ENCODE data around the gene EMP3.

EMP3 gene

DNA sequence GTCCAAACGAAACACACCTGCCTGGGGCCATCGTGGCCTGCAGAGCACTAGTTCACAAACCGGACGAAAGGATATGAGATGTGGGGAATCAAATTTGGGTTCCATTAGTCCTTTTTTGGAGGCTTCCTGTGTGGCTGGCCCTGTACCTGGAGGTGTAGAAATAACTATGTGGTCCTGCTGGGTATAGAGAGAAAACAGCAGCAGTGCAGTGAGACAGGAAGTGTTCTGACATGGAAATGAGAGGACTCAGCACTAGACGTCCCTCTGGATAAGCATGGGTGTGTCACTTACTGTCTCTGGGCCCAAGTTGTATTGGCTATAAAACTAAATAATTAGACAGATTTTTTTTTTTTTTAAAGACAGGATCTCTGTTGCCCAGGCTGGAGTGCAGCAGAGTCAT, 53.7 kb downstream of the EMP3 start:
- no peak for DNase-seq (ENCODE audit: low read depth)
- TF ChIP-seq, protein P1, sequence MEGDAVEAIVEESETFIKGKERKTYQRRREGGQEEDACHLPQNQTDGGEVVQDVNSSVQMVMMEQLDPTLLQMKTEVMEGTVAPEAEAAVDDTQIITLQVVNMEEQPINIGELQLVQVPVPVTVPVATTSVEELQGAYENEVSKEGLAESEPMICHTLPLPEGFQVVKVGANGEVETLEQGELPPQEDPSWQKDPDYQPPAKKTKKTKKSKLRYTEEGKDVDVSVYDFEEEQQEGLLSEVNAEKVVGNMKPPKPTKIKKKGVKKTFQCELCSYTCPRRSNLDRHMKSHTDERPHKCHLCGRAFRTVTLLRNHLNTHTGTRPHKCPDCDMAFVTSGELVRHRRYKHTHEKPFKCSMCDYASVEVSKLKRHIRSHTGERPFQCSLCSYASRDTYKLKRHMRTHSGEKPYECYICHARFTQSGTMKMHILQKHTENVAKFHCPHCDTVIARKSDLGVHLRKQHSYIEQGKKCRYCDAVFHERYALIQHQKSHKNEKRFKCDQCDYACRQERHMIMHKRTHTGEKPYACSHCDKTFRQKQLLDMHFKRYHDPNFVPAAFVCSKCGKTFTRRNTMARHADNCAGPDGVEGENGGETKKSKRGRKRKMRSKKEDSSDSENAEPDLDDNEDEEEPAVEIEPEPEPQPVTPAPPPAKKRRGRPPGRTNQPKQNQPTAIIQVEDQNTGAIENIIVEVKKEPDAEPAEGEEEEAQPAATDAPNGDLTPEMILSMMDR (IDR thresholded peaks at IDR 0.05; ENCODE audit: low read depth, low read length, missing control alignments) = no peak
- H3K4me3 ChIP-seq (ENCODE audit: low read depth, low read length) = no peak overlapping the region
- in situ Hi-C loops (cut with HindIII; ENCODE audit: low sequenced_read_pairs) = no loop called here
